ENCODE measurements around the gene RNF144A.

GRCh38 chr2:6878549-6878948 is 38.7 kb upstream of the RNF144A start:
- TF ChIP-seq CTCF (conservative IDR thresholded peaks at IDR 0.05 in 1 of 2, IDR thresholded peaks at IDR 0.05 in 1 of 2; ENCODE audit: extremely low read depth in 1 of 2, insufficient read depth in 1 of 2, low read depth in 1 of 2, low read length in 2 of 2) (no peak), EZH2 (IDR thresholded peaks at IDR 0.05; ENCODE audit: borderline replicate concordance, low read length) (no peak)

Data from mammary epithelial cell (primary cell).